T-helper 9 cell (primary cell): Measurements from ENCODE around the gene USH2A.

Experiments
- DNase-seq: peaks from one replicate; pipeline ENCODE4 v3.0.0-alpha.2; 2020

Gene USH2A

DNA sequence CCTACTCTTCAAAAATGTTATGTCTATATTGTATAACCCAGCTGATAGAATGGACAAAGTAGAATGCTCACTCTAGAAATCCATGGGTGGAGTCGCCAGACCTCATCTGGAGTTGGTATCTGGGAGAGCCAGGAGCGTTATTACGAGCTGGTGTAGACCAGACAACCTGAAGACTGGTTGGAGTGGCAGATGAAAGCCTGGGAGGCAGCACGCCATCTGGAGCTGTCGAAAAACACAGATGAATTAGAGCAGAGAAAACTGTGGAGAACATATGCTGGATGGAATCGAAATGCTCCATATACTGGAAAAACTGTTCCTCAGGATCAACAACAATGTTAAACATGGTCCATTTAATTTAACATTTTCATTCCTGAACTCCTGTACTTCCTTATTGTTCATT lies 522.6 kb downstream of the USH2A start:
- DNase-seq: no peak

DNA sequence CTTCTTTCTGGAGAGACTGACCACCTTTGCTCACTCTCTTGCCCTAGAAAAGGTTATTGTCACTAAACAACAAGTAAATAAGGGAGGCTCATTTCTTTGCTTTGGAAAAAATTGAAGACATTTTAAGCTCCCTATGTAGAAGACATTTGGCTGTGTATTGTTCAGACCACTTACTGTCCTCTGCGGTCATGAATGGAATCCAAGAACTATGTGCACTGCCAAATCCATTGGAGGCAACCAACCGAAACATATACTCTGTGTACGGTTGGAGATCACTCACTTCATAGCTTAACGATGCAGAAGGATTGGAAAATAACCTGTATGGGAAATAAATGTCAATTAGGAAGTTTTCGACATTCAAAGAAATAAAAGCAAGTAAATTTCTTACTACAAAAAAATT lies 523.3 kb downstream of the USH2A start:
- DNase-seq: no peak

DNA sequence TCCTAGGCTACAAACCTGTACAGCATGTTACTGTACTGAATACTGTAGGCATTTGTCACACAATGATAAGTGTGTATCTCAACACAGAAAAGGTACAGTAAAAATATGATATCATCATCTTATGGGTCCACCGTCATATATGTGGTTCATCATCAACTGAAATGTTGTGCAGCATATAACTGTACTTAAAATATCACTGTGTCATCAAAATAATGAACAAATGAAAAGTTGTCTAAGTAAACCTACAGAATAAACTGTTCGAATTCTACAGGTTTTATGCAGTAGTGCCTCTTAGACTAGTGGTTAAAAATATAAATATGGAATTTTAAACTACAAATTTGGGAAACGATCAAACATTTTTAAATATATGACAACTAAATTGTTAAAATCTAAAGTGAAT lies 527.4 kb downstream of the USH2A start:
- no peak for DNase-seq

DNA sequence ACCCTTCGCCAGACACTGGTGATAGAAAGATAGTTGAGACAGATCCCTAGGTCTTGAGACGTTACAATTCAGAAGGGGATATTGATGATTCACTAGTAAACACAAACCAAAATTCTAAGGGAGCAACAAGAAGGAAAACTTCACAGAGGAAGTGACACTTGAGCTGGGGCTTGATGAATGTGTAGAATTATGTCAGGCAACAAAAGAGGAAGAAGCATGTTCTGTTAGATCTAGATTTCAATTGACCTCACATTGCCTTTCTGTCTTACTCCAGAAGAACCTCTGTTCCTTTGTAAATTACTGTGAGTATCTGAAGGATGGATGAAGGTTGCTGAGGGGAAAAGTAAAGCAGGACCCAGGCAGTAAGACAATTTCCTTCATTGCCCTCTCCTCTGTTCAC lies 528.0 kb downstream of the USH2A start:
- DNase-seq: no peak

DNA sequence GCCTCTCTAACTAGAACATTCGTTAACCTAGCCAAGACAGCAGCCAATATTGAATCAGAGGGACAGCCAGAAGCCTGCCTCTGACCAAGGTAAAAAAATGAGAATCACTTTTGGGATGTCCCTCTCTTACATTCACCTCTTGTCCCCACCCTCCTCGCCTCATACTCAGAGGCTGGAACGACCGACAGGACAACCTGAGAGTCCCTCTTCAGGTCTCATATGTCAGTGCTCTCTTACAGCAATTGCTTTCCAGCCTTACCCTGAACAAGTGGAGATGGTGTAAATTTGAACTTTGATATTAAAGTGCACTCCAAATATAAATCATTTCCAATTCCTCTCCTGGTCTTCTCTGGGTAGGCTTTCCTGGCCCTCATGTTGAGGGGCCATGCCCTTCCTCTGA lies 528.6 kb downstream of the USH2A start:
- DNase-seq: no peak

DNA sequence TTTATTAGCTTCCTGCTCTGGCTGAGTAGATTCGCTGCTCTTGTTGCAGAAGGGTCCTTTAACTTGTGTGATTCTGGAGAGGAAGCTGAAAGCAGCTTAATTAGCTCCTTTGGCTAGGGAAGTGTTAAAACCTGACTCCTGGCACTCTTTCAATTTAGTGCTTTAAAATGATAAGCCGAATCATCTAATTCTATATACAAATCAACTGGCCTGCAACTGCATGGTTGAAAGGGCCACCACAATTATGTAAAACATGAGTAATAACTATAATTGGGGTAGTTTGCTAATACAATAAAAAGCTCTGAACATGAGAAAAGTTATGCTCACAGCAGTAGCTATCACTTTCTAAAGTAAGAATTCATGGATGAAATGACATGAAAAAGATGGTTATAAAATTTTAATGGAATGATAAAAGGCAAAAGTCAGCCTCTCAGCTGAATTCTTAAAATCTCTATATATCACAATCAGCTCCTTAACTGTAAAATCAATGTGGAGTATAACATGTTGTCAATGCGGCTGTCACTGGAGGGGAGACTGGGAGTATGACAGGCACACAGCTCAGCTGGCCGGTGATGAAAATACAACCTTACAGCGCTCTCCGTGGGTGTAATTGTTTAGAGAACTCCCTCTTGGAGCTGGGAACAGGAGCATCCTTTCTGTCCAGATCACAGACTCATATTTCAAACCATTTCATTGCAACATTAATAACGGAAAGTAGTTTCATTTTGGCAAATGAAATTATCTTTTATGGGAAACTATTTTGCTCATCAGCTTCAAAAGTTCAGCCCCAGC lies 531.8 kb downstream of the USH2A start:
- DNase-seq: no peak

DNA sequence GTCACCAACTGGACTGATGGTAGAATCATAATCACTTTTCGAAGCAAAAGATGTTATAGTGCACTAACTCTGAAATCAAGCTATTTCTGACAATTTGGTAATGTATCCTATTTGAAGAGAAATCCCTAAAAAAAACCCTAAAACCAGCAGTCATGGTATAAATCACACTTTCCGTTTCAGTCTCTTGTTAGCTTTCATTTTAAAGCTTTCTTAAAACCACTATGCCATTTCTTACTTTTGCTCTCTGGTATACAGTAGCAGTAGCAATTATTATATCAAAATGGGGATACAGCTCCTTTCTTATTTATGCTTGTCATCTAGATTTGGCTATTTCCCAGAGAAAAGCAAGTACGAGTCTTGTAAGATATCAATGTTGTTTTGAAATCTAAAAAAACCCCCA lies 532.8 kb downstream of the USH2A start:
- DNase-seq: no peak

DNA sequence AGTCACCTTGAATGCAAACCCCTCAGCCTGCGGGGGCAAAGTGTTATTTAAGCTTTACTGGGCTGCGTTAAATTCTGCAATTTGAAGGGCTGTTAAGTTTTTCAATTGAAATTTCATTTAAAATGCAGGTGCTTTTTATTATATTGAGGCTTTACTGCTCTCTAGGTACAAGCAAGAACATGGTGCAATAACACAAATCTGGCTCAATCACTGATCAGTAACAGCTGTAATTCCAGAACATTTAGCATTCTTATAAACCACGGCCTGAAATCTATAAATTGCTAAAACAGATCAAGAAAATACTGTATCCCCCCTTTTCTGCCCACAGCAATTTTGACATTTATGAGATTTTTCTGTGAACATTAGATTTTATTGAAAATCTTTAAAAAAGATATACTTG lies 533.4 kb downstream of the USH2A start:
- DNase-seq: no peak

DNA sequence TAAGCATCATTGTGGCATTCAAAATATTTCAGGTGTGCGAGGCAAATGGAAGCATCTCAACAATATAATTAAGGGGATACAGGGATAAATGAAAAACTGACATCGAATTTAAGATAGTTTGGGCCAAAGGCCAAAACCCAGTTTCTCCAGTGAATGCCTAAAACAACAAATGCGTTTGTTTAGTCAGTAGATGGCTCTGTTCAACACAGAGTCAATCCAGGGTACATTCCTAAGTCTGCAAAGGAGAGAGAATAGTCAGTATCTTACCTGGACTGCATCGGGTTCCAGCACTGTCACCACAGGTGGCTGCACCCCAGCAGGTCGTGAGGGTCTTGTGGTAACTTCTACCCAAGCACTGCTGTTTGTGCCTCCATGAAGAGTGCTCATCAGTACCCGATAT lies 535.1 kb downstream of the USH2A start:
- no peak for DNase-seq

DNA sequence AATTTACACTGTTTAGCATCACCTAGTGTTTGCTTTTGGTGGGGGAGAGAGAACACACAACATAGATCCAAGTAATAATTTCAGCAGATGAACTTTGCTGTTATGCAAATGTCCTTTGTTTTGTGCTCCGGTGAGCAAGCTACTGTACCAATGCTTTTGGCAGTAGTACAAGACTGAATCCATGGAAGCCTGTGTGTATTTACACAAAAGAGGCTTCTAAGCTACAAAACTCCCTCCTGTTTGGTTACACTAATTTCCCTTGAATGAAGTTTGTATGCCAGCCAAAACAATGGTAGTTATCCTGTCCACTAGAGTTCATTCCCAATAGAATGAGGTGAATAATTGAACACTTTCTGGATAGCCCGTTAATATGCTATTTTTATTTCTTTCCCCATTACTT lies 535.6 kb downstream of the USH2A start:
- DNase-seq: no peak

DNA sequence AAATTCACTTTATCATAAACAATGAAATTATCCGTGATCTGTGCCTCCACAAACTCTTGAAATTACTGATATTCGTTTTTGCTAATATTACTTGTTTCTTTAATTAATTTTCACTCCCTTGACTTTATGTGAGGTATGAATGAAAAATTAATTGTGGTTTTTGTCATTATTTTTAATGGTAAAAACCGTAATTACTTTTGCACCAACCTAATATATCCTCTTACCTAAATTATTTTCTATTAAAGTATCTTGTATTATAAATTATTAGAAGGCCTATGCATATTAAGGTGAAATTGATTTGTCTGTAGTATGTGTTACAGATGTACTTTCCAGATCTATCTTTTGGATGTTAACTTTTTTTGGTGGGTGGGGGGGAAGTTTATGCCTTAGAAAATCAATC lies 540.2 kb downstream of the USH2A start:
- no peak for DNase-seq

DNA sequence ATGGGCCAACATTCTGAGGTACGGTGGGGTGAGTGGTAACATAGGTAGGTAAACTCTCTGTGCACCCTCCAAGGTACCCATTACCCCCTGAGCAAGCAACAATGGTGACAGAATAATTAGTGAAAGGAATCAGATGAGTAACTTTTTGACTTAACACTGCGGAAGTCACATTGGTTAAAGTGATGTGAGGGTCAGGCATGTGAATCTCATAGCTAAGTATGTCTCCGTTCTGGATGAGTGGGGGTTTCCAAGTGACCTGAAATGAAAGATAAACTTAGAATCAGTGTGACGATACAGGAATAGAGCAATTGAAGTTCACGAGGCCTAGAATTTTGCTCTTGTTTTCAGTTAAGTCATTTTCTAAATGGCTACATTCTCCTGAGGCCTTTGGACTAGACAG lies 544.4 kb downstream of the USH2A start:
- no peak for DNase-seq

DNA sequence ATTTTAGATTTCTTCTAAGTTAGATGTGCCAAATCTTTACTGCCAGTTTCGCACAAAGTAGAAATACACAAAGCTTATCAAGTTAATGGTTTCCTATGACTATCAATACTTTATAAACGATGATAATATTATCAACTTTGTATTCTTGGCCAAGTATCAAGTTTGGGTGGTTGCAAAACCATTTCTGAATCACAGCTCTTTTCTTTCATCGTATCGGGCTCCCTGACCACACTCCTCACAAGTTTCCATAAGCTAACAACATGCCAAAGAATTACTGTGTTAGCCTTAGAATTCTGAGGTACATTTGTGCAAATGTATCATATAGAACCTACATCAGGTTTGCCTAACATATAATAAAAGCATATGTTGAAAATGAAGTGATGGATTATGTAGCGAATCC lies 545.1 kb downstream of the USH2A start:
- no peak for DNase-seq

DNA sequence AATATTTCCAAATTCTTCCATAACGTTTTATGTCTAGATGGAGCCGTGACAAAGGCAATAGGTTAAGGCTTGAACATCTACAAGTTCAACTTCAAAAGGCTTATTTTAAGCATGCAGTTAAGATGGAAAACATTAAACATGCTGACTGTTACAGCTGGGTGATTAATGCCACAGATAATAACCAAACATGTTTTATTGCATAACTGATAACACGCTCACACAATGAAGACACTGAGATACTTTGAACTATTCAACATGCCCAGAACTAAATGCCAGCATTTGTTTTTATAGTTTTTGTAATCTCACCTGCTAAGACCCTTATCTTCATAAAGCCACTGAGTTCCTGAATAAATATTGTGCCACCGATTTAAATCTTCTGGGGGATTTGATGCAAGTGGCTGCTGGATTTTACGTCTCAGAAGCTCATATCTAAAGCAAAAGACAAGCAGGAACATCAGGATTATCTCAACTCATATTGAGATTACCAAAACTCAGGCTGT lies 545.7 kb downstream of the USH2A start:
- DNase-seq: no peak

DNA sequence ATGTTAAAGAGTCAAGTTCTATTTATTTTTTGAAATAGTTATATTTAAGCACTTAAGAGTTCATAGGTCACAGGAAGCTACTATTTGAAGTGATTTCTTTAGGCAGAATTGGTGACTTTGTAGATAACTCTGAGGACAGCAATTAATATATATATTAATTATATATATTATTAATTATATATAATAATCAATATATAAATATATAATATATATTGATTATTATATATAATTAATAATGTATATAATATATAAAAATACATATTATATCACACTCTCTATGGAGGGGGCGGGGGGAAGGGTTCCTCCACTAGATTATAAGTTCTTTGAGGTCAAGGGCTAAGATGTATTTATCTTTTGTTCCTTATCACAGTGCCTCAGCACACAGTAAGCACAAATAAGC lies 547.5 kb downstream of the USH2A start:
- no peak for DNase-seq

DNA sequence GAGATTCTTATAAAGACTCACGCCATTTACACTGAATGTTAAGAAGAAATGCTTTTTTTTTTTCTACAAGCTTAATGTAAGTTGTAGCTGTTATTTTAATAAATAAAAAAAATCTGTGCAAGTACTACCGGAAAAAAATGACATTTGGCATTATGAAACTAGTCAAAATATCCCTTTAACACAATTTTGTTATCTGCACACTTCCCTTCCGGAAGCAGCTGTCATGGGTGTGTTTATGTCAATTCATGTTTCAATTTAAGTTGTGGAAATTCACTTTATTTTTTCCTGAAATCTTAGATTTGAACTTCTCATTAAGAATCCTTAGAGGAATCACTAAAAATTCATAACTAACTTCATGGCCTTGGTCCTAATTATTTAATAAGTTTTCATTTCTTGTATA lies 548.0 kb downstream of the USH2A start:
- no peak for DNase-seq

DNA sequence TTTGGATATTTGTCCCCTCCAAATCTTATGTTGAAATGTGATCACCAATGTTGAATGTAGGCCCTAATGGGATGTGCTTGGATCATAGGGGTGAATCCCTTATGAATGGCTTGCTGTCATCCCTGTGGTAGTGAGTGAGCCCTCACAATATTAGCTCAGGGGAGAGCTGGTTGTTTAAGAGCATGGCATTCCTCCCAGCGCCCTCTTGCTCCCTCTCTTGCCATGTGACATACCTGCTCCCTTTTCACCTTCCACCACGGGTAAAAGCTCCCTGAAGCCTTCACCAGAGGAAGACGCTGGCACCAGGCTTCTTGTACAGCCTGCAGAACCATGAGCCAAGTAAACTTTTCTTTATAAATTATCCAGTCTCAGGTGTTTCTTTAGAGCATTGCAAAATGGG lies 550.6 kb downstream of the USH2A start:
- DNase-seq: no peak

DNA sequence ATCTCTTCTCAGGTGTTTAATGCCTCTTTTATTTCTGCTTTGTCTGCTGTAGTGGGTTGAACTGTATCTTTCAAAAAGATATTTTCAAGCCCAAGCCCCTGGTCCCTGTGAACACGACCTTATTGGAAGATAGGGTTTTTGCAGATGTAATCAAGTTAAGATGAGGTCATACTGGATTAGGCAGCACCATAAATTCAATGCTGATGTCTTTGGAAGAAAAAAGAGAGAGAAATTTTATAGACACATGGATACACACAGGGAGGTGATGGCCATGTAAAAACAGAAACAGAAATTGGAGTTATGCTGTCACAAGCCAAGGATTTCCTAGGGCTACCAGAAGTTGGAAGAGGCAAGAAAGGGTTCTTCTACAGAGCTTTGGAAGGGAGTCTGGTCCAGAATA lies 554.7 kb downstream of the USH2A start:
- DNase-seq: no peak

DNA sequence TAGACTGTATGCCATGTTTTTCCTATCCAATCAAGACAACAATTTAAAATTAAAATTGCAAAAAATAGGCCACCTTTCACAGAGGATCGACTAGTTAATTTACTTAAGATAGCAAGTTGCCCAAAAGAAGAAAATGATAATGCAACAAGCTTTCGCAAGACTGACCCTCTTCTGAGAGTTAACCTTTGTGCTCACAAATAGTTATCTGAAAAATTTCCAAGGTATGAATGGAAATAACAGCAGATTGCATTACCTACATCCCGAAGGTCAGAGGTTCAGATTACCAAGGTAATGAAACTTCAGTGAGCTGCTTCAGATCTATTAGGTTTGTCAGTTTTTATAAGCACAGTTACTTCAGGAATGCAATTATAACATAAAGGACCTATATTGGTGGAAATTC lies 558.2 kb downstream of the USH2A start:
- no peak for DNase-seq

DNA sequence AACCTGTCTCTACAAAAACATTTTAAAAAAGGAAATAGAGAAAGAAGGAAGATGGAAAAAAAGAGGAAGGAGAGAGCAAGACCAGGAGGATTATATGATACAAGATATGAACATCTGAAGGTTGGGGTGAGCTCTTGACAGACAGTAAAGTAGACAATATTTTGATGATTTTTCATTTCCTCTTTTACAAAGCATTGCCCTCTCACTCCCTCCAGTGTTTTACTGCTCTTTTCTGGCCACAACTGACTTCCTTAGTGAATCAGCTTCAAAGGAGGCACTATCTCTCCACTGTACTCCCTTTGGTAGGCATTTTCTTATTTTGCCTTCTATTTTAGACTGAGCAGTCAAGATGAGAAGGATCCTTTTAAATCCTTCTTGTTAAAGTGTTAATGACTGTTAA lies 559.5 kb downstream of the USH2A start:
- no peak for DNase-seq

DNA sequence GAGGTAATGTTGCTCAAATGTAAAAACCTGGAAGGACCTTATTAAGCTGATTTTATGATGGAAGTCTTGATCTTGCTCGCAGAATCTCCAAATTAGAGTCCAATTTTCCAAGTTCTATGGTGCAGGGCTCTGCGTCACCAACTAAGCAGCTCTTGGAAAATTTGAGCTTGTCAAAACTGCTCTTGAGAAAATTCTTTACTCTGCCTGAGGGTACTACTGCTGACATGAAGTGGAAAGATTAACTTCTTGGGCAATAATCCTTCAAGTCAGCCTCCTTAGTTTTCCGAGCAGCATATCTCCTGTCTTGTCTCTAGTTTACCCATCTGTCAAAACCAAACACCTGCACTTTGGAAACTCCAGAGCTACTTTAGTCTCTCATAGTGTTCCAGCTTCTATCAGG lies 562.4 kb downstream of the USH2A start:
- no peak for DNase-seq

DNA sequence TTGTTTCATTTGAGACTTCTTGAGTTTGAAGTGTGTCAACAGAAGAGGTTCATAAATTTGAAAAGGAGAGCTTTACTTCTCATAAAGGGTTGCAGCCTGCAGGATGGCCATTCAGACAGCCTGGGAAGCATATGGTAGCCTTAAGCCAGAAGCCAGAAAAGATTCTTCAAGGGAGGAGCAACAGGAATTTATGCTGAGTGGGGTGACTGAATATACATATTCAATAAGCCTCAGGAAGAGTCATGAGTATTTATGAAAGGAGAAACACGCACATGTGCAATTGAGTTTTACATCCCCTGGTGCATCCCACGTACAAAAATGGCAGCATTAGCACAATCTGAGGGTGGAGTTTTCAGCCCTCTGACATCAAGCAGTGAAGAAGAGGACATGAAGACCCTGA lies 565.9 kb downstream of the USH2A start:
- DNase-seq: no peak

DNA sequence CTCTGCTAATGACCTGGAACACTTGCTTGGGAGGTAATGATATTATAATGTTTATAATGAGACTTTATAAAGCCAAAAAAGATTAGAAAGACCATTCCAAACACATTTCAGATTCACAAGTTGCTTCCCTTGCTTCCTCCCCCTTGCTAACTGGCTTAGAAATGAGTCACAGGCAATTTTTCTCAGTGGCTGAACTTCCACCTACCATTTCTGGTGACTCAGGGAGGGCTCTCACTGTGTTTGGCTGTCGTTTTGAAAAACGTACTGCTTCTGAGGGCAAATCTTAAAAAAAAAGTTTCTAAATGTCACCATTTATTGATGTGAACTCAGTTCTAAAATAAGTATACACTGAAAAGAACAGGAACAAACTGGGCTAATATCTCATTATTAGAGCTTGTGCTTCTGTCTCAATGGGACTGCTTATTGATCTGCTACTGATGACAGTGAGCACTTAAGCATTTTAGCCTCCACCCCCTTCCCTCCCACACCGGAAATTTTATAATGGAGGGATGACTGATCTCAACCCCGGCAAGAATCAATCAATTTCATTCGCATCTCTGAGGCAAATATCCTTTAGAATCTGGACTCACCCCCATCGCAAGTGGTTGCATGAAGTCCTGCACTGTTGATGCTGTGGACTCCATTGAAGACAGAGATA lies 577.9 kb downstream of the USH2A start:
- no peak for DNase-seq

DNA sequence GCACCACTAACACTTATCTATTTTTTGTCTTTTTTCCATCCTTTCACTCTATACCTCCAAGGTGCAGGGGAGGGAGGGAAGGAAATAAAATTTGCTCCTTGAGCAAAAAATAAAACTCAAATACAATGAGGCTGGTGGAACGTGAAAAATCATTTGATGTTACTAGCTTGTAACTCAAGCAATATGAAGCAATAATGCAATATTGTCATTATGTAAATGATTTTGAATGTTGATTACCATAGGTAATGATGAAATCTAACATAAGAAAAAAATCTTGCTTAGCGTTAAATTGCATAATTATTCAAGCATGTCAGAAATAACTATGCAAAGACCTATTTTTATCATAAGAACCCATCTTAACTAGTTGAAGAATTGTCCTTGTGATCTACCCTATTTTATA lies 578.5 kb downstream of the USH2A start:
- no peak for DNase-seq

DNA sequence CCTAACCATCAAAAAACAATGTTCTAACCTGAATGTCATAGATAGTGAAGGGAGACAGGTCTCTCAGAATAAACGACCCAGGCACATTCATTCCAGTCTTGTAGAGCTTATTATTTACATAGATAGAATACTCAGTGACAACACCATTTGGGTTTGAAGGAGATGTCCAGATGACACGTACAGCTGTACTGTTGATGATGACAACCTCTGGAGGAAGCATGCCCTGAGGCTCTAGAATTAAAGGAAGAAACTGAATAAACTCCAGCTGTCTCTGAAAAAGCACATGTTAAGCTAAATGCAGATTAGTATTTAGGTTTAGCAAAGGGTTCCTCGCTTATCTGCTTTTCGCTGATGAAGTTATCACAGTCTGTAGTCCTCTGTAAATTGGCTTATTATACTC lies 579.0 kb downstream of the USH2A start:
- DNase-seq: no peak
